Stomach (tissue), 4 donors: Measurements from ENCODE around the gene TRIM56.

Source experiments
- CTCF ChIP-seq, 7 experiments: fragments of 450-650 bp in 4 of 7; fragments of 200-600 bp in 3 of 7; sonication (generic) in 3 of 7; IDR thresholded peaks; one replicate each; pipeline ENCODE4 v1.5.1; 2016 to 2019; ENCODE audit warnings: antibody characterized with exemption in 7 of 7, control low read depth in 2 of 7, mild to moderate bottlenecking in 1 of 7
- POLR2A ChIP-seq, 4 donors: fragments of 450-650 bp; IDR thresholded peaks; one replicate each; pipeline ENCODE4 v1.6.1; 2016; ENCODE audit warnings: antibody characterized with exemption in 4 of 4, control low read depth in 2 of 4, mild to moderate bottlenecking in 1 of 4, moderate library complexity in 1 of 4

- TF ChIP-seq CTCF (IDR thresholded peaks at IDR 0.05), result no peak
- no peak for TF ChIP-seq POLR2A (IDR thresholded peaks at IDR 0.05)
Observed at GRCh38 chr7:101127460-101128039, 42.3 kb downstream of the TRIM56 start.
